DND-41 (cell line): ENCODE results near the gene TMOD2.

Experiments
- EZH2 ChIP-seq: IDR thresholded peaks from 3 replicates; pipeline ENCODE4 v1.6.1; 2012; ENCODE audit warnings: borderline replicate concordance, low read depth, mild to moderate bottlenecking, moderate library complexity, low read length, inconsistent platforms; ENCODE audit not compliant: severe bottlenecking
- TF ChIP-seq, protein P1 (sequence below): IDR thresholded peaks from 2 replicates; pipeline ENCODE4 v1.5.1; 2012; ENCODE audit warnings: borderline replicate concordance, low read length, moderate library complexity, mild to moderate bottlenecking; ENCODE audit not compliant: poor library complexity, severe bottlenecking; ENCODE audit errors: extremely low read depth

GRCh38 chr15:51708013-51708412 is 43.4 kb upstream of the TMOD2 start:
- TF ChIP-seq, protein P1, sequence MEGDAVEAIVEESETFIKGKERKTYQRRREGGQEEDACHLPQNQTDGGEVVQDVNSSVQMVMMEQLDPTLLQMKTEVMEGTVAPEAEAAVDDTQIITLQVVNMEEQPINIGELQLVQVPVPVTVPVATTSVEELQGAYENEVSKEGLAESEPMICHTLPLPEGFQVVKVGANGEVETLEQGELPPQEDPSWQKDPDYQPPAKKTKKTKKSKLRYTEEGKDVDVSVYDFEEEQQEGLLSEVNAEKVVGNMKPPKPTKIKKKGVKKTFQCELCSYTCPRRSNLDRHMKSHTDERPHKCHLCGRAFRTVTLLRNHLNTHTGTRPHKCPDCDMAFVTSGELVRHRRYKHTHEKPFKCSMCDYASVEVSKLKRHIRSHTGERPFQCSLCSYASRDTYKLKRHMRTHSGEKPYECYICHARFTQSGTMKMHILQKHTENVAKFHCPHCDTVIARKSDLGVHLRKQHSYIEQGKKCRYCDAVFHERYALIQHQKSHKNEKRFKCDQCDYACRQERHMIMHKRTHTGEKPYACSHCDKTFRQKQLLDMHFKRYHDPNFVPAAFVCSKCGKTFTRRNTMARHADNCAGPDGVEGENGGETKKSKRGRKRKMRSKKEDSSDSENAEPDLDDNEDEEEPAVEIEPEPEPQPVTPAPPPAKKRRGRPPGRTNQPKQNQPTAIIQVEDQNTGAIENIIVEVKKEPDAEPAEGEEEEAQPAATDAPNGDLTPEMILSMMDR: no peak
- no peak for TF ChIP-seq EZH2
